RWPE2 (cell line): ENCODE measurements around the gene CTNNA2.

Source experiments
- ATAC-seq: fragments of 200-7000 bp; cut with Tn5 transposase; 3 replicates; pipeline ENCODE4 v1.9.1; 2021; ENCODE audit warnings: low read depth
- DNase-seq: peaks from one replicate; pipeline ENCODE4 v3.0.0-alpha.2; 2020; ENCODE audit warnings: low spot score
- H3K27ac ChIP-seq: fragments of 450-650 bp; 2 replicates; pipeline ENCODE4 v1.5.1; 2017; ENCODE audit warnings: mild to moderate bottlenecking; ENCODE audit not compliant: poor library complexity, severe bottlenecking
- H3K27me3 ChIP-seq: fragments of 250-450 bp; sonication (Bioruptor Pico); 2 replicates; pipeline ENCODE4 v1.5.1; 2021; ENCODE audit warnings: mild to moderate bottlenecking, moderate library complexity; ENCODE audit not compliant: insufficient read depth, poor library complexity, severe bottlenecking
- H3K36me3 ChIP-seq: fragments of 250-450 bp; sonication (Bioruptor Pico); 2 replicates; pipeline ENCODE4 v1.5.1; 2020; ENCODE audit warnings: low read depth, mild to moderate bottlenecking, moderate library complexity
- H3K4me1 ChIP-seq: fragments of 250-450 bp; sonication (Bioruptor Pico); 2 replicates; pipeline ENCODE4 v1.5.1; 2021; ENCODE audit warnings: mild to moderate bottlenecking, moderate library complexity; ENCODE audit not compliant: insufficient read depth, poor library complexity, severe bottlenecking
- H3K4me3 ChIP-seq: fragments of 250-450 bp; sonication (Bioruptor Pico); 2 replicates; pipeline ENCODE4 v1.5.1; 2021; ENCODE audit warnings: mild to moderate bottlenecking, moderate library complexity; ENCODE audit not compliant: severe bottlenecking
- H3K9me3 ChIP-seq: fragments of 250-450 bp; sonication (Bioruptor Pico); 2 replicates; pipeline ENCODE4 v1.5.1; 2021; ENCODE audit warnings: mild to moderate bottlenecking, moderate library complexity; ENCODE audit not compliant: severe bottlenecking
- CTCF ChIP-seq: fragments of 450-650 bp; IDR thresholded peaks from one replicate; pipeline ENCODE4 v1.5.1; 2017; ENCODE audit warnings: mild to moderate bottlenecking, moderate library complexity; ENCODE audit not compliant: poor library complexity, severe bottlenecking

Gene CTNNA2

GRCh38 chr2:79670198-79670597, 157.3 kb downstream of the CTNNA2 start:
- H3K27me3 ChIP-seq, result peaks cover 2% of the 10 kb centered on the region
- H3K9me3 ChIP-seq, result no peaks in the 10 kb centered on the region
- ATAC-seq (no peak), DNase-seq (no peak)
- no peak overlapping the region for H3K27ac ChIP-seq
- no peak overlapping the region for H3K4me3 ChIP-seq
- no peaks in the 10 kb centered on the region for H3K4me1 ChIP-seq
- TF ChIP-seq CTCF, result no peak
- no peaks in the 10 kb centered on the region for H3K36me3 ChIP-seq

DNA sequence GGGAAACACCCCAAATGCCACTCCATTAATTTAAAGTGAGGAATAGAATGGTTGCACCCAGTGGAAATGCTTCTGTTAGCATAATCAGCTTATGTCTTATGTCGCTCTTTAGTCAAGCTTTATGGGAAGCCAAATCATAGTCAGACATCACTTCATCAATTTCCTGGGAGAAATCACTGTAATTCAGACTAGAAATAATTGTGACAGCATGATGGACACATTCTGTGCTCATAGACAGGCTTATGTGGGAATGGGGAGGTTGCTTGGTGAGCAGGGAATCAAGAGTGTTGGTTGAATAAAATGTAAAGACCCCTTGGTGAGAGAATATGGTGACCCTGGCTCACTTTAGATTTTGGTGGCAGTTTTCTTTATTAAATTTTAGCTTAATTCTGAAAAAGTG, 174.0 kb downstream of the CTNNA2 start:
- H3K4me3 ChIP-seq, result no peak overlapping the region
- no peaks in the 10 kb centered on the region for H3K9me3 ChIP-seq
- no peak for ATAC-seq
- DNase-seq, result no peak
- no peak for TF ChIP-seq CTCF
- no peaks in the 10 kb centered on the region for H3K4me1 ChIP-seq
- H3K27me3 ChIP-seq, result peaks cover 13% of the 10 kb centered on the region
- H3K27ac ChIP-seq, result no peak overlapping the region
- no peaks in the 10 kb centered on the region for H3K36me3 ChIP-seq

DNA sequence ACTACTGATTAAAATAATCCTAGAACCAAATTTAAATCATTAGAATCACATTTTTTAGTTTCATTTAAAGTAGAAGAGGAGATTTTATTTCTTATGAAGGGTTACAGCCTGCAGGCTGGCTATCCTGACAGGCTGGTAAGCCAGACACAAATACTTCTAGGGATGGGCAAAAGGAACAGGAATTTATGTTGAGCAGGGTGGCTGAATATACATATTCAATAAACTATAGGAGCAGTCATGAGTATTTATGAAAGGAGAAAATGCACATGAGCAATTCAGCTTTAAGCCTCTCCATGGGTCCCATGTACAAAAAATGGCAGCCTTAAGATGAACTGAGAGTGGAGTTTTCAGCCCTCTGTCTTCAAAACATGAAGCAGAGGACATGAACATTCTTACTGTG, 182.4 kb downstream of the CTNNA2 start:
- no peak for ATAC-seq
- DNase-seq, result no peak
- Histone ChIP-seq H3K9me3 (no peaks in the 10 kb centered on the region), H3K36me3 (no peaks in the 10 kb centered on the region), H3K27me3 (peaks cover 3% of the 10 kb centered on the region), H3K4me3 (no peak overlapping the region), H3K4me1 (no peaks in the 10 kb centered on the region), H3K27ac (no peak overlapping the region)
- TF ChIP-seq CTCF, result no peak

DNA sequence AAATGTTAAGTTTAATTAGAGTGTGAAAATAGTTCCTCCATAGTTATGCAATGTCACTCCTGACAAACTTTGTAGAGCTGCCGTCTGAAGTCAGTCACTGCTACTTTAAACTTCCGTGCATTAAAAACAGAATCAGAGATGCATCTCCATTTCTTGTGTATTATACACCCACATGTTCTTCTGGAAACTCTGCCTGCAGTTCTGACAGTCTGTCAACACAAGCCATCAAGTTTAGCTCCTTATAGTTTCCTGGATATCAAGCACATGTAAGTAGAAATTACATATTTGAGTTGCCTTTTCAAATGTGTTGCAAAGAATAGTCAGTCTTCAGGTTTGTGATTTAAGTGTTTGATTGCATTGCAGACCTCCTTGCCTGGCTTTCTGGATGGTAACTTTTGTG, 184.3 kb downstream of the CTNNA2 start:
- ATAC-seq (no peak), DNase-seq (no peak)
- TF ChIP-seq CTCF, result no peak
- H3K27me3 ChIP-seq, result peaks cover 3% of the 10 kb centered on the region
- H3K27ac ChIP-seq, result no peak overlapping the region
- H3K4me3 ChIP-seq, result no peak overlapping the region
- no peaks in the 10 kb centered on the region for H3K4me1 ChIP-seq
- H3K9me3 ChIP-seq, result no peaks in the 10 kb centered on the region
- no peaks in the 10 kb centered on the region for H3K36me3 ChIP-seq

DNA sequence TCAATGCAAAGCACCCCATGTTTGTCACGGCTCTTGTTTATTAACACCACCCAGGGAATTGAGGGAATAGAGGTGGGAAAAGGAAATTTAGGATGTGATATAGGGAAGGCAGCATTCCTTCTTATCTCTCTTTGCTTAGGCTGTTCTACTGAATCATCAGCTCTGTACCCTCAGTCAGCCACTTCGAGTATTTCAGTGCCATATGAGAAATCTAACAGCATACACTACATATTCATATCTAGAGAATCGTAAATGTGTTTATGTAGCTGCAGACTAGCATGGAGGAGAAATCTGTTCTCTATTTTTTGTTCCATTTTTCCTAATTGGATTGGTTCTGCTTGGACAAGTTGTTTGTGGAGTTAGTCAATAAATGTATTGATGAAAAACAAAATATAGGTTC, 187.8 kb downstream of the CTNNA2 start:
- no peaks in the 10 kb centered on the region for H3K4me1 ChIP-seq
- DNase-seq, result no peak
- no peak for TF ChIP-seq CTCF

More for the DNA sequence above, 187.8 kb downstream of the CTNNA2 start:
- H3K27me3 ChIP-seq, result peaks cover 3% of the 10 kb centered on the region
- no peak overlapping the region for H3K27ac ChIP-seq
- no peaks in the 10 kb centered on the region for H3K36me3 ChIP-seq
- H3K4me3 ChIP-seq, result no peak overlapping the region
- no peaks in the 10 kb centered on the region for H3K9me3 ChIP-seq
- ATAC-seq, result no peak
